ENCODE data around the gene BTBD18. TPM values are rescaled to one million over a fixed set of nuclear protein-coding genes. Genes with fewer than 3 reads are reported as not detected.

BTBD18 gene
- total RNA-seq, 1 experiment from 2014 or later, result 0.09 TPM

- no peak for TF ChIP-seq SMAD4 (CRISPR knock-in tag; IDR thresholded peaks at IDR 0.05)
- no peak for TF ChIP-seq KAT7 (CRISPR knock-in tag; IDR thresholded peaks at IDR 0.05; ENCODE audit: borderline replicate concordance)
- no peak for TF ChIP-seq ZNF138 (CRISPR knock-in tag; conservative IDR thresholded peaks at IDR 0.05)
- no peak for TF ChIP-seq NR3C1 (CRISPR knock-in tag; conservative IDR thresholded peaks at IDR 0.05; ENCODE audit: low read depth)
- no peak for TF ChIP-seq E2F1 (CRISPR knock-in tag; IDR thresholded peaks at IDR 0.05)
- no peak for TF ChIP-seq CREM (CRISPR knock-in tag; IDR thresholded peaks at IDR 0.05)
- no peak for TF ChIP-seq ZMAT4 (CRISPR knock-in tag; IDR thresholded peaks at IDR 0.05)
- TF ChIP-seq PRDM15 (CRISPR knock-in tag; IDR thresholded peaks at IDR 0.05), result no peak
- DNase-seq (ENCODE audit: low spot score) (peak; percentile 26), ATAC-seq (peak; percentile 3; the same call in 1 of the 2 replicates)
- peaks cover 88% of the 10 kb centered on the region for H3K4me1 Mint-ChIP-seq
- peak overlapping the region; percentile 29 for H3K4me3 Mint-ChIP-seq
- no peaks in the 10 kb centered on the region for H3K27me3 Mint-ChIP-seq (ENCODE audit: low read depth)
- H3K9me3 Mint-ChIP-seq, result no peaks in the 10 kb centered on the region
- peak overlapping the region; percentile 99 for H3K27ac Mint-ChIP-seq
- ChIA-PET POLR2A (interaction anchor here (0.6 to 9.0 kb wide), 3 partner anchors 9 to 25 kb away, joined by 3 to 188 read pairs (median 4); partner anchors contain the start of gene CTNND1), CTCF (interaction anchor here (0.6 to 4.7 kb wide), 4 partner anchors 15 to 100 kb away, joined by 3 to 61 read pairs (median 16); partner anchors contain the start of gene BTBD18)
- no peaks in the 10 kb centered on the region for H3K36me3 Mint-ChIP-seq
These were observed 24.5 kb upstream of the BTBD18 start for GRCh38 chr11:57776031-57776521.

GRCh38 chr11:57775491-57775890 lies 23.9 kb upstream of the BTBD18 start:
- H3K4me3 Mint-ChIP-seq, result peak overlapping the region; percentile 18; the same call in 1 of the 2 replicates
- no peak for DNase-seq (ENCODE audit: low spot score)
- ATAC-seq, result no peak

GRCh38 chr11:57773026-57773598 lies 21.5 kb upstream of the BTBD18 start:
- Mint-ChIP-seq H3K27me3 (ENCODE audit: low read depth) (no peaks in the 10 kb centered on the region), H3K4me1 (peaks cover 66% of the 10 kb centered on the region), H3K27ac (peak overlapping the region; percentile 51; the same call in 1 of the 2 replicates), H3K4me3 (no peak overlapping the region), H3K9me3 (no peaks in the 10 kb centered on the region), H3K36me3 (peaks cover 4% of the 10 kb centered on the region)
- DNase-seq (ENCODE audit: low spot score) (no peak), ATAC-seq (no peak)
- TF ChIP-seq IRF1 (CRISPR knock-in tag; IDR thresholded peaks at IDR 0.05) (no peak), TP53 (CRISPR knock-in tag; IDR thresholded peaks at IDR 0.05) (no peak), CTCF (IDR thresholded peaks at IDR 0.05) (no peak), ZNF425 (CRISPR knock-in tag; conservative IDR thresholded peaks at IDR 0.05) (no peak), PREB (CRISPR knock-in tag; IDR thresholded peaks at IDR 0.05; ENCODE audit: borderline replicate concordance) (no peak), MYBL2 (CRISPR knock-in tag; IDR thresholded peaks at IDR 0.05) (no peak)
- ChIA-PET CTCF (interaction anchor here (1.6 kb wide), 1 partner anchor 12 kb away, joined by 5 read pairs; the partner anchor contains the start of gene CTNND1), POLR2A (no interaction called here)

More at GRCh38 chr11:57775491-57775890, 23.9 kb upstream of the BTBD18 start:
- H3K9me3 Mint-ChIP-seq, result no peaks in the 10 kb centered on the region
- H3K27me3 Mint-ChIP-seq (ENCODE audit: low read depth), result no peaks in the 10 kb centered on the region
- ChIA-PET CTCF (interaction anchor here (0.9 to 4.7 kb wide), 4 partner anchors 14 to 25 kb away, joined by 3 to 61 read pairs (median 16); partner anchors contain the start of gene BTBD18), POLR2A (interaction anchor here (0.7 to 9.0 kb wide), 3 partner anchors 9 to 572 kb away, joined by 3 to 188 read pairs (median 4); partner anchors contain the start of gene CTNND1)
- H3K36me3 Mint-ChIP-seq, result no peaks in the 10 kb centered on the region
- H3K27ac Mint-ChIP-seq, result peak overlapping the region; percentile 99
- peaks cover 82% of the 10 kb centered on the region for H3K4me1 Mint-ChIP-seq
- TF ChIP-seq ZNF396 (CRISPR knock-in tag; IDR thresholded peaks at IDR 0.05; ENCODE audit: borderline replicate concordance) (no peak), ZNF416 (CRISPR knock-in tag; IDR thresholded peaks at IDR 0.05) (no peak)
